Esophagus squamous epithelium (tissue), 4 donors: ENCODE data around the gene FOXK1.

Source experiments
- POLR2A ChIP-seq, 4 donors: fragments of 450-650 bp; IDR thresholded peaks; one replicate each; pipeline ENCODE4 v1.6.1; 2017; ENCODE audit warnings: antibody characterized with exemption in 4 of 4, mild to moderate bottlenecking in 4 of 4, moderate library complexity in 3 of 4
- TF ChIP-seq, protein P1 (sequence below), 6 experiments: fragments of 450-650 bp in 4 of 6; fragments of 200-600 bp in 2 of 6; sonication (generic) in 2 of 6; IDR thresholded peaks; one replicate each; pipeline ENCODE4 v1.5.1; 2016 to 2019; ENCODE audit warnings: antibody characterized with exemption in 6 of 6, mild to moderate bottlenecking in 4 of 6, moderate library complexity in 4 of 6

DNA sequence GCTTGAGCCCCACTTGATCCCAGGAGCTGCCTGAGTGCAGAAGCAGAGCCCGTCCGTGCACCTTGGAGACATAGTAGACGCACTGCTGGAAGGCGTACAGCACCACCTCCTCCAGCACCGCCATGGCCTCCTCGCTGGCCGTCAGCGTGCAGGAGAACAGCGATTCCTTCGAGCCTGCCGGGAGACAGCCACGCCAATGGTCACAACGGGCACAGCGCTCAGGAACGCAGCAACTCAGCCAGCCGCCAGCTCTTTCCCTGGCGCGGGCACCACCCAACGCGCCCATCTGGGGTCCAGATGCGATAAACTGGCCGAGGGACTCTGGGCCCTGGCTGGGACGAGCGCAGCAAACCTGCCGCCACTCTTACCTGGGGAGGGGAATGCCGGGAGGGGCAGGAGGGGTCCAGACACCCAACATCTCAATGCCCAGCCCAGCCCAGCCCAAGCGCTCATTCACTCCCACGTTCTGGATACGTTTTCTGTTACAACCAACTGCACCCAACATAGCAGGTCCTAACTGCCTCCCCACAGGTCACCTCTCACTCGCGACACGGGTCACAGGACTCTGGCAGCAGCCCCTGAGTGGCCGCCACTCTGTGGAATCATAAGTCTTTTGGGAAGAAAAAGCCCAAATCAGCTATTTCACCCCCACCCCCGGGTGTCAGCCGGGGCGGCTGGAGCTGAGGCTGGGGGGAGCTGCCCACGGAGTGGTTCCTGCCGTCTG, 135.2 kb downstream of the FOXK1 start:
- TF ChIP-seq, protein P1, sequence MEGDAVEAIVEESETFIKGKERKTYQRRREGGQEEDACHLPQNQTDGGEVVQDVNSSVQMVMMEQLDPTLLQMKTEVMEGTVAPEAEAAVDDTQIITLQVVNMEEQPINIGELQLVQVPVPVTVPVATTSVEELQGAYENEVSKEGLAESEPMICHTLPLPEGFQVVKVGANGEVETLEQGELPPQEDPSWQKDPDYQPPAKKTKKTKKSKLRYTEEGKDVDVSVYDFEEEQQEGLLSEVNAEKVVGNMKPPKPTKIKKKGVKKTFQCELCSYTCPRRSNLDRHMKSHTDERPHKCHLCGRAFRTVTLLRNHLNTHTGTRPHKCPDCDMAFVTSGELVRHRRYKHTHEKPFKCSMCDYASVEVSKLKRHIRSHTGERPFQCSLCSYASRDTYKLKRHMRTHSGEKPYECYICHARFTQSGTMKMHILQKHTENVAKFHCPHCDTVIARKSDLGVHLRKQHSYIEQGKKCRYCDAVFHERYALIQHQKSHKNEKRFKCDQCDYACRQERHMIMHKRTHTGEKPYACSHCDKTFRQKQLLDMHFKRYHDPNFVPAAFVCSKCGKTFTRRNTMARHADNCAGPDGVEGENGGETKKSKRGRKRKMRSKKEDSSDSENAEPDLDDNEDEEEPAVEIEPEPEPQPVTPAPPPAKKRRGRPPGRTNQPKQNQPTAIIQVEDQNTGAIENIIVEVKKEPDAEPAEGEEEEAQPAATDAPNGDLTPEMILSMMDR (IDR thresholded peaks at IDR 0.05), result no peak
- TF ChIP-seq POLR2A (IDR thresholded peaks at IDR 0.05), result no peak
